GM23248 (cell line): ENCODE data around the gene PTPN2. TPM values are rescaled to one million over a fixed set of nuclear protein-coding genes. Genes with fewer than 3 reads are reported as not detected.

Experiments
- DNase-seq: peaks from one replicate; pipeline ENCODE4 v3.0.0-alpha.2; 2015
- H2AFZ ChIP-seq: fragments of 200-600 bp; sonication (generic); 2 replicates; pipeline ENCODE4 v1.6.1; 2016; ENCODE audit warnings: antibody characterized with exemption
- H3F3A ChIP-seq: fragments of 200-600 bp; sonication (generic); 2 replicates; pipeline ENCODE4 v1.6.1; 2016; ENCODE audit warnings: mild to moderate bottlenecking, antibody characterized with exemption, mixed run types; ENCODE audit not compliant: insufficient read depth
- H3K27ac ChIP-seq: fragments of 200-600 bp; sonication (generic); 2 replicates; pipeline ENCODE4 v1.5.1; 2016; ENCODE audit warnings: mild to moderate bottlenecking
- H3K27me3 ChIP-seq: fragments of 200-600 bp; sonication (generic); replicated peaks from 2 replicates; pipeline ENCODE4 v1.6.1; 2016; ENCODE audit warnings: mild to moderate bottlenecking; ENCODE audit not compliant: insufficient read depth
- H3K36me3 ChIP-seq: fragments of 200-600 bp; sonication (generic); 2 replicates; pipeline ENCODE4 v1.6.1; 2016; ENCODE audit warnings: low read depth, mild to moderate bottlenecking
- H3K4me1 ChIP-seq: fragments of 200-600 bp; sonication (generic); 2 replicates; pipeline ENCODE4 v1.6.1; 2016; ENCODE audit warnings: mild to moderate bottlenecking; ENCODE audit not compliant: insufficient read depth
- H3K4me2 ChIP-seq: fragments of 200-600 bp; sonication (generic); one replicate; pipeline ENCODE4 v1.6.1; 2016; ENCODE audit warnings: mild to moderate bottlenecking; ENCODE audit not compliant: unreplicated experiment
- H3K4me3 ChIP-seq: fragments of 200-600 bp; sonication (generic); 2 replicates; pipeline ENCODE4 v1.5.1; 2016; ENCODE audit warnings: mild to moderate bottlenecking
- H3K79me2 ChIP-seq: fragments of 200-600 bp; sonication (generic); 2 replicates; pipeline ENCODE4 v1.6.1; 2016; ENCODE audit warnings: mild to moderate bottlenecking; ENCODE audit not compliant: insufficient read depth
- H3K9ac ChIP-seq: fragments of 200-600 bp; sonication (generic); 2 replicates; pipeline ENCODE4 v1.6.1; 2016; ENCODE audit warnings: mild to moderate bottlenecking
- H3K9me2 ChIP-seq: fragments of 200-600 bp; sonication (generic); 2 replicates; pipeline ENCODE4 v1.6.1; 2016; ENCODE audit warnings: mixed run types, mild to moderate bottlenecking, moderate library complexity; ENCODE audit not compliant: insufficient read depth
- H3K9me3 ChIP-seq: fragments of 200-600 bp; sonication (generic); one replicate; pipeline ENCODE4 v1.6.1; 2017; ENCODE audit warnings: low read depth
- H4K20me1 ChIP-seq: fragments of 200-600 bp; sonication (generic); 2 replicates; pipeline ENCODE4 v1.6.0; 2016; ENCODE audit not compliant: insufficient read depth
- EZH2 ChIP-seq: fragments of 200-600 bp; sonication (generic); IDR thresholded peaks from 2 replicates; pipeline ENCODE4 v1.6.1; 2018; ENCODE audit warnings: antibody characterized with exemption, mild to moderate bottlenecking; ENCODE audit not compliant: insufficient read depth, poor library complexity, severe bottlenecking
- EZH2phosphoT487 ChIP-seq: fragments of 200-600 bp; sonication (generic); IDR thresholded peaks from 2 replicates; pipeline ENCODE4 v1.6.1; 2018; ENCODE audit warnings: antibody characterized with exemption, moderate library complexity, mild to moderate bottlenecking, low read depth; ENCODE audit not compliant: insufficient read depth
- WGBS, 2 experiments: methylation state at CpG; one replicate each; pipeline ENCODE4 v1.1.6; 2015 to 2017; ENCODE audit warnings: low lambda C conversion rate in 2 of 2, low coverage in 1 of 2; ENCODE audit errors: missing lambda C conversion rate in 2 of 2; 5-methylcytosine and 5-hydroxymethylcytosine counted together
- in situ Hi-C: fragments of 300-500 bp; cut with MboI; formaldehyde crosslinking; loops from 2 replicates; pipeline ENCODE4 v1.15.0; 2020
- polyA plus RNA-seq: library from polyadenylated mRNA; unstranded; fragments of >200 nt; fragmentation: Nextera tagmentation; extraction: Ambion mirVana; gene quantifications from 2 replicates; pipeline ENCODE4 v1.2.1, GENCODE V29; 2016
- small RNA-seq: library from RNA; depleted of rRNA; stranded (forward); fragments of <200 nt; gene quantifications from one replicate; pipeline ENCODE3, GENCODE V24; 2014; ENCODE audit warnings: low read depth, low replicate concordance
- total RNA-seq: library from RNA; depleted of rRNA; stranded (reverse); fragments of >200 nt; shearing (Covaris generic); gene quantifications from 2 replicates; pipeline ENCODE4 v1.2.3, GENCODE V29; 2014; rRNA removed

PTPN2 gene
- total and polyA plus RNA-seq, 2 experiments from 2014 or later: 18.4 to 30.5 TPM

DNA sequence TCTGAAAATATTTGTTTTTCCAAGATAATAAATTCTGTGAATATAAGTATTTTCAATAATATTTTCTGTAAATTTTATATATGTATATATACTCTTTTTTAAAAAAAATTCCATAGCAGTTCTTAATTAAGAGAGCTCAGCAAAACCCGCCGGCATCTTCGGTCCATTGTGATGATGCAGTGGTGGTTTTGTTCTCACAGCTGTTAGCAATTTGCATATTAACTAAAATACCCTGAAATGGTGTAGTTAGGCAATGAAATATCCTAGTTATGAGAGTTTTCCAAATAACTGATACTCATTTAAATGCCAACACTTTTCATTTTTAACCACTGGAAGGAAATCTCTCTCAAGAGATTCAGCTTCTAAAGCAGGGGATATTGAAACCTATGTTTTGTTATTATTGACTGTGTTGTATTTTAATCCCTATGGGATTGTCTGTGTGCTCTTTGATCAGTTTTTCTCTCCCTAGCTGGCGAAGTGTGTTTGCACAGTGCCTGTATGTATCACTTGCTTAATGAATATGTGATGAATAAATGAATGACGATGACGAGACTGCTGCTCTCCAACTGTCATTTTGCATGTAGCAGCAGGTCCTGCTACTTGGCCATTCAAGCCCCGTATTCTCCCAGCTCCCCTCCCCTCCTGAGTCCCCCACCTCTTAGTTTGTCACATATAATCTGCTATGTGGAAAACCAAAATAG is 138.8 kb downstream of the PTPN2 start:
- no peaks in the 10 kb centered on the region for H3K36me3 ChIP-seq
- no peaks in the 10 kb centered on the region for H3K9me3 ChIP-seq
- peak overlapping the region; percentile 11; the same call in 1 of the 2 replicates for H3K27ac ChIP-seq
- peaks cover 45% of the 10 kb centered on the region for H3K4me1 ChIP-seq
- H3K79me2 ChIP-seq: no peaks in the 10 kb centered on the region
- WGBS, 2 experiments: 9 to 17% methylated on average over 7 of the region's 7 CpGs
- H3K9ac ChIP-seq: no peak overlapping the region
- peak overlapping the region; percentile 55 for H3K4me2 ChIP-seq
- DNase-seq: peak; percentile 76
- H3F3A ChIP-seq: peaks cover 41% of the 10 kb centered on the region
- H3K4me3 ChIP-seq: peak overlapping the region; percentile 12; the same call in 1 of the 2 replicates
- no peaks in the 10 kb centered on the region for H4K20me1 ChIP-seq
- no peaks in the 10 kb centered on the region for H3K27me3 ChIP-seq
- in situ Hi-C loops: loop anchor here (5.0 to 25.0 kb wide), 3 partner anchors 147 to 892 kb away; no protein-coding TSS in a partner anchor
- TF ChIP-seq EZH2phosphoT487 (peak; percentile 83; the same call in 1 of the 2 replicates), EZH2 (no peak)
- H3K9me2 ChIP-seq: no peaks in the 10 kb centered on the region
- H2AFZ ChIP-seq: peak overlapping the region; percentile 54

DNA sequence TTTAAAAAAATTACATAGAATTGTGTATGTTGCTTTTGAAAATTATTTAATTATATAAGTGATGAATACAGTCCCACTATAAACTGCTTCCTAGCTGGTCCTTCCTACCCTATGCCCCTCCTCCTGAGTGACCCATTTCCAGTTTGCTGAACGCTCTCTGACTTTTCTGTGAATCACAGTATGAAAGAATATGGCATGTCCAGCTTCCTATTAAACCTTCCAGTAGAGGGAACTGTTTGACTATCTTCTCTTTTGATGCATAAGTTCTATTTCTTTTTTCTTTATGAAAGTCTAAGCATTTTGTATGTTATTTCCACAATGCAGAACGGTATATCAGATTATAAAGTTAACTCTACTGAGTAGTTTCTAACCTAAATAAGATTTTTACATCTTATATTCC is 139.9 kb downstream of the PTPN2 start:
- peak; percentile 88 for DNase-seq
- TF ChIP-seq EZH2: no peak
- no peak for TF ChIP-seq EZH2phosphoT487

DNA sequence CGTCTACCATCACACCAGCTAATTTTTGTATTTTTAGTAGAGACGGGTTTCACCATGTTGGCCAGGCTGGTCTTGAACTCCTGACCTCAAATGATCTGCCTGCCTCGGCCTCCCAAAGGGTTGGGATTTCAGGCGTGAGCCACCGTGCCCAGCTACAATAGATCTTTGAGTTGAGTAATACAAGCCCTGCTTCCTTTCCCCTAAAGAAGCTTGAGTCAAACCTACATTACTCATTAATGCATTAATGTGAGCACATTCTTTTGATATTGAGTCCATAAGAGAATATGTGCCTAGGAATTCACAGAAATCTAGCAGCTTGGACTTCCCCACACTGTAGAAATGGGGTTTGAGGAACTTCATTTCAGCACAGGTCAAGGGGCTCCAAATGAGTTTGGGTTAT is 141.6 kb downstream of the PTPN2 start:
- peaks cover 37% of the 10 kb centered on the region for H3K4me1 ChIP-seq
- H3K27ac ChIP-seq: peak overlapping the region; percentile 71
- H4K20me1 ChIP-seq: no peaks in the 10 kb centered on the region
- H3K9ac ChIP-seq: no peak overlapping the region
- WGBS, 2 experiments: 6 to 11% methylated on average over 5 of the region's 5 CpGs
- peak; percentile 91 for DNase-seq
- no peaks in the 10 kb centered on the region for H3K36me3 ChIP-seq
- in situ Hi-C loops: loop anchor here (25.0 kb wide), 2 partner anchors 420 to 895 kb away; no protein-coding TSS in a partner anchor
- H3F3A ChIP-seq: peaks cover 48% of the 10 kb centered on the region
- no peaks in the 10 kb centered on the region for H3K9me3 ChIP-seq
- 0 out of 2 replicates have a peak overlapping the region, but pooled peaks have one; percentile 21 for H3K4me3 ChIP-seq
- TF ChIP-seq EZH2phosphoT487 (no peak), EZH2 (no peak)
- H3K27me3 ChIP-seq: no peaks in the 10 kb centered on the region
- no peak overlapping the region for H2AFZ ChIP-seq
- H3K9me2 ChIP-seq: no peaks in the 10 kb centered on the region
- no peaks in the 10 kb centered on the region for H3K79me2 ChIP-seq
- peak overlapping the region; percentile 48 for H3K4me2 ChIP-seq

More for the DNA sequence above, 139.9 kb downstream of the PTPN2 start:
- no peaks in the 10 kb centered on the region for H3K79me2 ChIP-seq
- no peaks in the 10 kb centered on the region for H3K9me2 ChIP-seq
- H3K4me3 ChIP-seq: no peak overlapping the region
- H3K4me1 ChIP-seq: peaks cover 44% of the 10 kb centered on the region
- H3F3A ChIP-seq: peaks cover 48% of the 10 kb centered on the region
- H3K27me3 ChIP-seq: no peaks in the 10 kb centered on the region
- no peak overlapping the region for H3K9ac ChIP-seq
- no peaks in the 10 kb centered on the region for H4K20me1 ChIP-seq
- 1 to 2% methylated on average over 2 of the region's 2 CpGs for WGBS, 2 experiments
- no peak overlapping the region for H2AFZ ChIP-seq
- in situ Hi-C loops: loop anchor here (25.0 kb wide), 2 partner anchors 418 to 893 kb away; no protein-coding TSS in a partner anchor
- no peak overlapping the region for H3K27ac ChIP-seq
- H3K4me2 ChIP-seq: no peak overlapping the region
- no peaks in the 10 kb centered on the region for H3K36me3 ChIP-seq
- no peaks in the 10 kb centered on the region for H3K9me3 ChIP-seq

Small RNAs within 50 kb of the gene (small RNA-seq; reads per million reads assigned to genes)
- gene RF00019: not detected

Other genes starting within 250 kb of the PTPN2 start
- gene SPIRE1, start 226.1 kb downstream of the PTPN2 start, total RNA-seq: 28.6 and 29.1 TPM in 2 replicates
- gene SPIRE1, start 226.1 kb downstream of the PTPN2 start, polyA plus RNA-seq: 10.7 and 12.8 TPM in 2 replicates
- 11.8 and 19.7 TPM in 2 replicates for gene CEP76, start 181.5 kb downstream of the PTPN2 start, total RNA-seq
- 6.5 TPM in 2 replicates for gene CEP76, start 181.5 kb downstream of the PTPN2 start, polyA plus RNA-seq
- gene PSMG2, start 181.2 kb downstream of the PTPN2 start, total RNA-seq: 63.4 and 81.7 TPM in 2 replicates
- gene PSMG2, start 181.2 kb downstream of the PTPN2 start, polyA plus RNA-seq: 125 and 128 TPM in 2 replicates
- gene SEH1L, start 63.8 kb upstream of the PTPN2 start, total RNA-seq: 30.2 and 36.5 TPM in 2 replicates
- 49.5 and 49.7 TPM in 2 replicates for gene SEH1L, start 63.8 kb upstream of the PTPN2 start, polyA plus RNA-seq
- gene CEP192, start 107.1 kb upstream of the PTPN2 start, total RNA-seq: 19.0 and 21.5 TPM in 2 replicates
- gene CEP192, start 107.1 kb upstream of the PTPN2 start, polyA plus RNA-seq: 7.4 and 7.6 TPM in 2 replicates